Mesodermal cell (in vitro differentiated cells): ENCODE measurements around the gene CREB3L2.

Source experiments
- H3K27ac ChIP-seq: 2 replicates; pipeline ENCODE4 v1.7.0; 2013; ENCODE audit warnings: mild to moderate bottlenecking, low read depth, low read length, moderate library complexity; ENCODE audit not compliant: severe bottlenecking
- H3K36me3 ChIP-seq: 2 replicates; pipeline ENCODE4 v1.7.1; 2013; ENCODE audit warnings: mild to moderate bottlenecking, low read length, moderate library complexity; ENCODE audit not compliant: control insufficient read depth, insufficient read depth
- H3K4me1 ChIP-seq: one replicate; pipeline ENCODE4 v1.7.1; 2013; ENCODE audit warnings: mild to moderate bottlenecking, low read length; ENCODE audit not compliant: insufficient read depth, control insufficient read depth, poor library complexity, severe bottlenecking
- H3K4me3 ChIP-seq: 2 replicates; pipeline ENCODE4 v1.7.0; 2013; ENCODE audit warnings: low read length, control low read depth, mild to moderate bottlenecking; ENCODE audit not compliant: insufficient read depth, poor library complexity, severe bottlenecking; ENCODE audit errors: extremely low read depth
- H3K9me3 ChIP-seq: 2 replicates; pipeline ENCODE4 v1.7.1; 2013; ENCODE audit warnings: mild to moderate bottlenecking, low read length, moderate library complexity; ENCODE audit not compliant: control insufficient read depth
- WGBS, 2 experiments: methylation state at CpG; one replicate each; pipeline ENCODE4 v1.1.5; 2013; ENCODE audit warnings: missing lambda C conversion rate in 2 of 2; ENCODE audit not compliant: insufficient coverage in 2 of 2; 5-methylcytosine and 5-hydroxymethylcytosine counted together

The CREB3L2 gene

DNA sequence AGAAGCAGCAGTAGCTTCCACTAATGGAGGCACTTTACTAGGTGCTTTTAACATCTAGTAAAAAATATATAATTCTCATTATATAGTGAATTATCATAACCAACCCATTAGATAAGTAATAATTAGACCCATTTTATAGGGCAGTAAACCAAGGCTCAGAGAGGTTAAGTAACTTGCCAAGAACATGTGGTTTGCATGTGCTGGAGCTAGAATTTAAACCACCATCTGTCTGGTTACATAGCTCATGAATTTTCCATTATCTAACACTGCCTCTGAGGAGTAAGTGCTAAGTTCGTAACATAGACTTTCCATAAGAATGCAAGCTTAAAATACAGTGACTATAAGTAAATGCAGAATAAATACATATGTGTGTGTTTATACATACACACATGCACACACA lies 41.9 kb downstream of the CREB3L2 start:
- no peak overlapping the region for H3K4me3 ChIP-seq
- WGBS, 2 experiments = no CpG with 5 or more reads among the region's 1 CpG
- H3K4me1 ChIP-seq = peaks cover 43% of the 10 kb centered on the region
- H3K27ac ChIP-seq = no peak overlapping the region
- H3K36me3 ChIP-seq = peaks cover 18% of the 10 kb centered on the region
- no peaks in the 10 kb centered on the region for H3K9me3 ChIP-seq

DNA sequence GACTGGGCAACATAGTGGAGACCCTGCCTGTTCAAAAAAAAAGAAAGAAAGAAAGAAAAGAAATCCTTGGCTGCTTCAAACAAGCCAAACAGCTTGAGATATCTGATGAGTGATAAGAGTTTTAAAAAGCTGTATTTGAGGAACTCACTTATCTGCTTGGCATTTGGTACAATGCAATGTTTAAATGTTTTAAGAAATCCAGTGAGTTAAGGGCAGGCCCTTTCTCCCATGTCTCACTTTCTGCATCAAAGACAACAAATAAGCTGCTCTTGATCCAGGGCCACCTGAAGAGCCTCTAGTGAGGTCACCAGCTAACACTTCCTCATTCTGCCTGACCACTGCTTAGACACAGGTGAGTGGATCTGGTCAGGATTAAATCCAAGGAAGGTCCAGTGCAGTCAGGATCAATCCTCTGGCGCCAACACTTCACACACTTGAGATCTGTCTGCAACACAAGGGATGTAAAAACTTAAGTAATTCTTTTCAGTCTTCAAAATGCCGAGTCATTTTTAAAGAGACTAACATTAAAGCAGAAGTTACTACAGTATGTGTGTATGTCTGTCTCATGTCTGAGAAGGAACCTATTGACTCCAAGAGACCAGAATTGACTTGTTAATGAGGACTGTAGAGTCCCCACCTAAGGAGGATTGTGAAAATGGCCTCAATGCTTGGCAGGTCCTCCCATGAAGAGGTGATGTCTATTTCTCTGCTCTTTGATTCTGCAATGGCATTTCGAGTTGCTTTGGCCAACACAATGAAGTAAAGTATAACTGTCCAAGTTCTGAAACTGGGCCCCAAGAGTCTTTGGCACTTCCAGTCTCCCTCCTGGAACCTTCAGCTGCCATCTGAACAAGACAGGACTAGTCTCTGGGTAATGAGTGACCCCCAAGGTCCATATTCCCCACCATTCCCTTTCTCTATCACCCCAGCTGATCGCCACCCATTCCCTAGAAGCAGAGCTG lies 43.1 kb downstream of the CREB3L2 start:
- peaks cover 55% of the 10 kb centered on the region for H3K4me1 ChIP-seq
- WGBS, 2 experiments = 79 to 96% methylated on average over 2 to 3 of the region's 4 CpGs
- H3K36me3 ChIP-seq = peaks cover 11% of the 10 kb centered on the region
- no peak overlapping the region for H3K4me3 ChIP-seq
- peak overlapping the region; percentile 80 for H3K27ac ChIP-seq
- H3K9me3 ChIP-seq = no peaks in the 10 kb centered on the region

DNA sequence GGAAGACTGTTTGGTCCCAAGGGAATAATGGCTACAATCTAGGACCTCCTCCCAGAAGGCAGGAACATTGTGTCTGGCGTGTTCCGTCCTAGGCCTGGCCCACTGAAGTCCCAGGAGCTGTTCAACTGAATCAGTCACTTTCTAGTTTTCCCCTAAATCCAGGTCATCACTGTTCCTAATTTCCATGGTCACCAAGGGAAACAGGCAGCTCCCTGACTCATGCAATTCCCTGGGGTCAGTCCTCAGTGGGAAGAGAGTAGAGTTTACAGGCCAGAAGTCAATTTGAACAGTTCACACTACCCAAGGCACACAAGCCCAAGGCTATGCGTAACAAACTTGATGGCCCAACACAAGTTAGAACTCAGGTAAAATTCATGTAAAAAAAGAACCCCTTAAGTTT lies 44.0 kb downstream of the CREB3L2 start:
- H3K36me3 ChIP-seq = peaks cover 11% of the 10 kb centered on the region
- H3K4me3 ChIP-seq = no peak overlapping the region
- H3K27ac ChIP-seq = peak overlapping the region; percentile 80
- 100% methylated on average over 2 to 3 of the region's 3 CpGs for WGBS, 2 experiments
- peaks cover 55% of the 10 kb centered on the region for H3K4me1 ChIP-seq
- H3K9me3 ChIP-seq = no peaks in the 10 kb centered on the region

DNA sequence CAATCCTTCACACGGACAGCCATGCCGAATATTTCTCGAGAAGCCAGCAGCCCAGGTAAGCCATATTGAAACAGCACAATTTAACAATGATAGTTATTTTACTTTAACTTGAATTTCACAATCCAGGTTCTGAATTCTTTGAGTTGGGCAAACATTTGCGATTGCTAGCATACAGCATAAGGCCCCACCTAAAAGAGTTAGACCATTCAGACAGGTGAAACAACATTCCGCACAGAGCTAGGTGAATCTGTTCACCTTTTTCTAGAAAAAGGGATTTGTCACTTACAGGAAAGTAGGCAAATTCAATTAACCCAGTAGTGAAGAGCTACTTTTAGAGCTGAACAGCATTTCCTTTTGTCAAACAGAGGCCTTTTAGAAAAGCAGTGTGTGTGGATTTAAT lies 45.3 kb downstream of the CREB3L2 start:
- Histone ChIP-seq H3K27ac (no peak overlapping the region), H3K4me3 (no peak overlapping the region), H3K36me3 (peaks cover 5% of the 10 kb centered on the region), H3K9me3 (no peaks in the 10 kb centered on the region), H3K4me1 (peaks cover 56% of the 10 kb centered on the region)
- 94 to 100% methylated on average over 1 to 5 of the region's 5 CpGs for WGBS, 2 experiments

DNA sequence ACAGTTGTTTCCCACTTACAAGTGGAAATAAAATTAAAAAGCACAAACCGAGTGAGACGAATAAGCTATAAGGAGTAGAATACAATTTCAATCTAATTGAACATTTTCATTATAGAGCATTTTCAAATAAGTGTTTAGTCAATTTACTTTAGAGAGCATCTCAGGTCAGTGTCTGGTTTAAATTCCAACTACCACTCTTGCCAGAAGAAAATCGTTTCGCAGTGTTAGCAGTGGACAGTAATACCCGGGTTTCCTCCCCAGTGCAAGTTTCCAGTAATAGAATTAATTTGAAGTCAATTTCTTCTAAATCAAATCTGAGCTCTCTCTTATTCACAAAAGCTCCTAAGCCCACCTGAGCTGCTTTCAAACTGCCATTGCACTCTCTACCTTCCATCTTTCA lies 45.7 kb downstream of the CREB3L2 start:
- H3K4me1 ChIP-seq = peaks cover 56% of the 10 kb centered on the region
- H3K27ac ChIP-seq = no peak overlapping the region
- H3K36me3 ChIP-seq = peaks cover 5% of the 10 kb centered on the region
- H3K4me3 ChIP-seq = no peak overlapping the region
- WGBS, 2 experiments = 87 to 100% methylated on average over 3 of the region's 5 CpGs
- H3K9me3 ChIP-seq = no peaks in the 10 kb centered on the region

DNA sequence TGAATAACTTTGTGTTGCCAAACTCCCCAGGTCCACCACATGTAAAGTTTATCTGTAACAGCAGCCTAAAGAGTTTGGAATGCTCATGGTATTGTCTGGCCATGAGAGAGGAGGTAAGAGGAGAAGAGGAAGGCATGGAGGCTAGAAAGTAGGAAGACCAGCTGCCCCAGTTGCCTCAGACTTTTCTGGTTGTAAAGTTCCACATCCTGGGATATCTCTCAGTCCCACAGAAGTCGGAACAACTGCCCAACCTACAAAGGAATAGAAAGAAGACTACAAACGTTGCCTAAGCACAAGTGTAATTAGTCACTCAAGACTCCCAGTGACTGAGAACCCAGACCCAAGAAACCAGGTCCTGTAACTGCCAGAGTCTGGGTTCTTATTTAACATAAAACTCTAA lies 47.3 kb downstream of the CREB3L2 start:
- H3K36me3 ChIP-seq = peaks cover 11% of the 10 kb centered on the region
- H3K9me3 ChIP-seq = no peaks in the 10 kb centered on the region
- 70% methylated on average over 2 of the region's 2 CpGs; no CpG with 5 or more reads in 1 of the 2 experiments for WGBS, 2 experiments
- peak overlapping the region; percentile 97 for H3K27ac ChIP-seq
- no peak overlapping the region for H3K4me3 ChIP-seq
- peaks cover 56% of the 10 kb centered on the region for H3K4me1 ChIP-seq

DNA sequence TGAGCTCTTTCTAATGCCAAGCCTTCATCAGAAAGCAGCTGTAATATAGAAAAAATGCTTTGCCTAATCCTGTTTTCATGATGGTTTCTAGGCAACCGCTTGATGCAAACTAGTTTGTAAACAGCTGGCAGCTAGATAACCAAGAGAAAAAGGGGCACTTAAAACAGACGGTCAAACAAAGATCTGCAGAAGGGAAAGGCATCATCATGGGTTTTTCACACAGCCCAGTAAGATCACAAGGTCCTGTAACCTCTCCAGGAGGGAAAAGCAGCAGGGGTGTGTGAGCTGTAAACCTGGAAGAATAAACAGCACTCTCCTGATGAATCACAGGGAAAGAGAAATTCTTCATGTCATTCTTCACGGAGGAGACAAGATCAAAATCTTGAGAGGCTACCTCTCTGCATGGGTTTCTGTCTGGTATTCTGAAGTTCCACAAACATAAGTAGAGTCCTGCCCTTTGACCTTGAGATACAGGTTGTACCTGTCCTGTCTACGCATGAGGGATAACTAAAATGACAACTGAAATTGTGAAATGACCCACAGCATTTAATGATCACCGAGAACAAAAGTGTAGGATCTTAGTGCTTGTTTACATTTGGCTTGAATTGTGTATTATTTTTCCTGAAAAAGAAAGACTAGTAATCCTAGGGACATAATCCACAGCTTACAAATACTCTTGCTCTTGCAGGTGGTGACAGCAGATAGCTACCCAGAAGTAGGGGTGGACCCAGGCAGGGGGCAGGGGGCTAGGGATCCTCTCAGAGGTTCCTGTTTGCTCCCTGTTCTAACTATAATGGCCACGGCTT lies 48.0 kb downstream of the CREB3L2 start:
- peaks cover 56% of the 10 kb centered on the region for H3K4me1 ChIP-seq
- no peaks in the 10 kb centered on the region for H3K9me3 ChIP-seq
- peak overlapping the region; percentile 97 for H3K27ac ChIP-seq
- WGBS, 2 experiments = 36 to 45% methylated on average over 5 to 6 of the region's 6 CpGs
- peaks cover 11% of the 10 kb centered on the region for H3K36me3 ChIP-seq
- no peak overlapping the region for H3K4me3 ChIP-seq

DNA sequence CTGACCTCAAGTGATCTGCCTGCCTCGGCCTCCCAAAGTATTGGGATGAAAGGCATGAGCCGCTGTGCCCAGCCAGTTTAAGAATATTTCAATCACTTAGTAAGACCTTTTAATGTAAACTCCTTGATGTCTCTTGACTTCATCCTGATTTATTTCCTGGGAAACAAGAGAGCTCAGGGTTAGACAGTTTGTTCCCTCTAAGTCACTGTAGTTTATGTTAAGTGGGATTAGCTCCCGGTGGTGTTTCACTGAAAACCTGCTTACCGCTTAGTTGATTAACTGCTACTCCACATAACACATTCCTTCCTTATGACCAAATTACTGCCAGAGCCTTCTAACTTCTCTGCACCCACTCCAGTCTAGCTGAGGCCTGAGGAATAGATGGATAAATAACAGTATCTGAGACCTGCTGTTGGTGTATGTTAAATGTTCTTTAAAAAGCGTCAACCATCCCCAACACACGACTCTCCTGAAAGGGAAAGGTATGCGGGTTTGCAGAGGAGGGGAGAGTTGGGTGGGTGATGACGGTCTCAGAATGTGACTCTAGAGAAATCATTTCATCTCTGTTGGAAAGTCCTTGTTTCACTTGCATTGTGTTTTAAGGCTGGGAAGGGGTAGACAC lies 48.7 kb downstream of the CREB3L2 start:
- Histone ChIP-seq H3K4me3 (no peak overlapping the region), H3K4me1 (peaks cover 49% of the 10 kb centered on the region), H3K27ac (peak overlapping the region; percentile 97), H3K9me3 (no peaks in the 10 kb centered on the region), H3K36me3 (peaks cover 10% of the 10 kb centered on the region)
- 58 to 88% methylated on average over 1 to 3 of the region's 8 CpGs for WGBS, 2 experiments

DNA sequence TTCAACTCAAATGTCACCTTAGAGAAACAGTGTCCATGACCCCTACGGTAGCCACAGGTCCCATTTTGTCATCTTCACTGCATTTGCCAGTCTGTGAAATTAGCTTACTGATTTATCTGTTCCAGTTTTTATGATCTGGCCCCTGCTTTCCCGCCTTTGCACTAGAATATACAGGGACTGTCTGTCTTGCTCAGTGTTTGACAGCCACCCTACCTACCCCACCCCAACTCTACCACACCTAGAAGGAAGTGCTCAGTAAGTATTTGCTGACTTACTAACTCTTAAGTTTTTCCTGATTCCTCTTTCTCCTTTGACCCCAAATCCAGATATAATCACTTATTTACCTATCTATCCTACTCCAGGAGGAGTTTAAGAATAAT lies 49.5 kb downstream of the CREB3L2 start:
- Histone ChIP-seq H3K4me1 (peaks cover 43% of the 10 kb centered on the region), H3K36me3 (peaks cover 6% of the 10 kb centered on the region), H3K9me3 (no peaks in the 10 kb centered on the region), H3K27ac (peak overlapping the region; percentile 97), H3K4me3 (no peak overlapping the region)
- 88 to 90% methylated on average over 1 to 2 of the region's 2 CpGs for whole genome bisulfite sequencing, 2 experiments

DNA sequence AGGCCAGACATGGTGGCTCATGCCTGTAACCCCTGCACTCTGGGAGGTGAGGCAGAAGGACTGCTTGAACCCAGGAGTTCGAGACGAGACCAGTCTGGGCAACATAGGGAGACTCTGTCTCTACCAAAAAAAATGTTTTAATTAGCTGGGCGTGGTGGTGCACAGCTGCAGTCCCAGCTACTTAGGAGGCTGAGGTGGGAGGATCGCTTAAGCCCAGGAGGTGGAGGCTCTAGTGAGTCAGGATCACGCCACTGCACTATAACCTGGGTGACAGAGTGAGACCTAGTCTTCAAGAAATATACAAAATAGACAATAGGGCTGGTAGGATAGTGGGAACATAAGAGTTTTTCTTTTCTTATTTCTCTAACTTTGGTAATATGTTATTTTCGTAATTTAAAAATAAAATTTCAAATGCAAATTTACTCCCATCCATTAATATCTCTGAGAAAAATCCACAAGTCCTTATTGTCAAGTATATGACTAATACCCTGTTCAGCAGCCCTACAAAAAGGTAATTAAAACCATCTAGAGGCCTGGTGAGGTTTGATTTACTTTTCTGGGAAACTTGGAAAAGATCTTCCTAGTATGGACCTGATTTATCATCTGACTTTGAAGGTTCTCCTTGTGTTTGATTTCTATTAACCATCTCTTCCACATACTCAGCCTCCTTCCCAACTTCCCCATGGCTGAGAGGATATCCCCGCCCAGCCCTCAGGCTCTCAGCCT lies 50.0 kb downstream of the CREB3L2 start:
- peaks cover 37% of the 10 kb centered on the region for H3K4me1 ChIP-seq
- H3K27ac ChIP-seq = no peak overlapping the region
- peaks cover 6% of the 10 kb centered on the region for H3K36me3 ChIP-seq
- no peak overlapping the region for H3K4me3 ChIP-seq
- 92 to 93% methylated on average over 4 of the region's 7 CpGs for WGBS, 2 experiments
- no peaks in the 10 kb centered on the region for H3K9me3 ChIP-seq
